ENCODE data around the gene PRKAG2. TPM values are rescaled to one million over a fixed set of nuclear protein-coding genes. Genes with fewer than 3 reads are reported as not detected.

PRKAG2 gene
- total RNA-seq, 1 experiment from 2014 or later: 20.9 TPM

DNA sequence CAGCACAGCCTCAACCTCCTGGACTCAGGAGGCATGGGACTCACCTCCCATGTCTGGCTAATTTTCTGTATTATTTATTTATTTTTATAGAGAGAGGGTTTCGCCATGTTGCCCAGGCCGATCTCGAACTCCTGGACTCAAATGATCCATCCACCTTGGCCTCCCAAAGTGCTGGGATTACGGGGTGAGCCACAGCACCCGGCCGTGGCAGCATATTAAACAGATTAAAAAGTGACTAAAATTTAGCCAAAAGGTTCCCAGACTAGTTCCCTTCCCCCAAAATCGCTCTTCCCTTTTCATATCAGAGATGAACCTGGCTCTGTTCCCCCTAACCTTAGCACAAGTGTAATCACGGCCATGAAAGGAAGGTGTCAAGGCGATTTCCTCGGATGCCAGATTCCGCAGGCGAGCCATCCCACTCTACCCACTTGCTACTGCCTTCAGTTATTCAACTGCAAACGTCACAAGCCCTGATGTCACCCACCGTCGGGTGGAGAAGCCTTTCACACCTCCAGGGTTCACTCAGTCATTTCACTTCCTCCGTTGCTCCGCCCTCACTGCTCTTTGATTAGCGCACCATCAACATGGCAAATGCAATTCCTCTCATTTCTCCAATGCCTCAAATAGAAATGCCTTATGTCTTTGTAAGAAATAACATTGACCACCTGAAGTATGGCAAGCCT, 252.5 kb downstream of the PRKAG2 start:
- DNase-seq (ENCODE audit: low read depth): no peak

DNA sequence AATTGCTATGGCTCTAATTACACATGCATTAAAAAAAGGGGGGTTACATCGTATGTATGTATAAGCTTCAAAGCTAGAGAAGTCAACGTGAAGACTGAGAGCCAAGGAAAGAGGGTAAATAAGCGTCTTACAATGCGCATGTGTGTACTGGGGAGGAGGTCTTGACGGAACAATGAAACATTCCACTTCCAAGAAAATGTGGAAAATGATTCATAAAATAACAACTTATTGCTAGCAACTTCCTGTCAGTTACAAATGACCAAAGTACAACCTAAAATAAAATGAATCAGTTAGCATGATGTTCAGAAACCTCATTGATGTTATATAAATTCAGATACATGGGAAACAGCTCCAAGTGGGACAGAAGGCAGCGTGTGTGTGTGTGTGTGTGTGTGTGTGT, 253.1 kb downstream of the PRKAG2 start:
- peak; percentile 31 for DNase-seq (ENCODE audit: low read depth)

DNA sequence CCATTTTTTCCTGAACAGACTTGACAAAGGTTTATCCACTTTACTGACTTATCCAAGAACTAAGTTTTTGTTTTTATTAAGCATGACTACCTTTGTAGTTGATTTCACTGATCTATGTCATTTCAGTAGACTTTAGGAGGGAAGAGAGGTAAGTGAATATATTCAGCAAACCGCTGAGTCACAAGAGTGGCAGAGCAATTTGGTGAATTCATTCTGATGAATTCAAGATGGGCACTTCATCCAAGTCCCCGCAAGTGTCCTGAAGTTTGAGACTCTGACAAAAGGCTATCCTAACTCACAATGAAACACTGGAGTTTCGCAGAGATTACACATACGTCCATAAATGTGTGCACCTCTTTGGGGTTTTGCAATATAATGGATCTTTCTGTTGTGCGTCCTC, 255.0 kb downstream of the PRKAG2 start:
- no peak for DNase-seq (ENCODE audit: low read depth)

DNA sequence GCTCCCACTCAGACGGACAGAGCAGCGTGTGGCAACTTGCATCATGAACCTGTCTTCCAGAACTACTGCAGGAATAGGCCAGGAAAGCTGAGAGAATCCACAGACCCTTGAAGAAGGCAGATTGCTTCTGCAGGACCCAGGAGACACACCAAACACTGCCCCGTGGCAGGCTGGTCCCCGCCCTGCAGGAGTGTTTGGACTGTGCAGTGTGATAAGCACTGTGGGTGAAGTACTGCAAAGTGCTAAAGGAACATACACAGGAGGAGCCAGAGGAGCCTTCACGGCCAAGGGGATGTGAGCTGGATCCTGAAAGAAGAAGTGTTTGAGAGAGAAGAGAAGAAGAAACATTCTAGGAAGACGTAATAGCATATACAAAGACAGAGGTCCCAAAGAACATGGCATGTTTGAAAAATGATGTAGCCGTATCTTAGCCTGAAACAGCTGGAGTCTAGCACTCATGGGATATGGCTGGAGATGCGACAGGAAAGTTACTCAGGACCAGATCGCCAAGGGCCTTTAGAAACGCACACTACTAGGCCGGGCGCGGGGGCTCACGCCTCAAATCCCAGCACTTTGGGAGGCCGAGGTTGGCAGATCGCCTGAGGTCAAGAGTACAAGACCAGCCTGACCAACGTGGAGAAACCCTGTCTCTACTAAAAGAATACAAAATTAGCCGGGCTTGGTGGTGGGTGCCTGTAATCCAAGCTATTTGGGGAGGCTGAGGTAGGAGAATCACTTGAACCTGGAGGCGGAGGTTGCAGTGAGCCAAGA, 260.3 kb downstream of the PRKAG2 start:
- no peak for DNase-seq (ENCODE audit: low read depth)

DNA sequence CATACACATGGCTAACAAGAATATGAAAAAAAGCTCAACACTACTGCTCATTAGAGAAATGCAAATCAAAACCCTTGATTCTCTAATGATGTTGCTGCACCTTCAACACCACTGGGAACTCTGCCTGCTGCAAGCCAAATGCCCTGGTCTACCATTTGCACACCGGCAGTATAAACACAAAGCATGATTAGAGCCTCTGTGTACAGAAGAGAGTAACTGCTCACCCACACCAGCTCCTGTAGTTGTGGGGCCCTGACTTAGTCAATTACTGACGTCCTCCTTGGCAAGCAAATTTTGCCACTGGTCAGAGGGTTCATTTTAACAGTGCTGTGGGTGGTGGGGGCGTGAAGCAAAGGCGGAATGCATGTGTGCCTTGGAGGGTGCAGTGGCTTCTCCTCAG, 261.1 kb downstream of the PRKAG2 start:
- no peak for DNase-seq (ENCODE audit: low read depth)

DNA sequence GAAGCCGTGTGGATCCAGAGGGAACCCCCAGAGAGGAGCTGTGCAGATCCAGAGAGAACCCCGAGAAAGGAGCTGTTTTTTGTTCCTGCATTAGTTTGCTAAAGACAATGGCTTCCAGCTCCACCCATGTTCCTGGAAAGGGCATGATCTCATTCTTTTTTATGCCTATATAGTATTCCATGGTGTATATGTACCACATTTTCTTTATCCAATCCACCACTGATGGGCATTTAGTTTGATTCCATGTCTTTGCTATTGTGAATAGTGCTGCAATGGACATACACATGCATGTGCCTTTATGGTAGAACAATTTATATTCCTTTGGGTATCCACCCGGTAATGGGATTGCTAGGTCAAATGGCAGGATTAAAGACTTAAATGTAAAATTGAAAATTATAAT, 261.9 kb downstream of the PRKAG2 start:
- DNase-seq (ENCODE audit: low read depth): no peak

DNA sequence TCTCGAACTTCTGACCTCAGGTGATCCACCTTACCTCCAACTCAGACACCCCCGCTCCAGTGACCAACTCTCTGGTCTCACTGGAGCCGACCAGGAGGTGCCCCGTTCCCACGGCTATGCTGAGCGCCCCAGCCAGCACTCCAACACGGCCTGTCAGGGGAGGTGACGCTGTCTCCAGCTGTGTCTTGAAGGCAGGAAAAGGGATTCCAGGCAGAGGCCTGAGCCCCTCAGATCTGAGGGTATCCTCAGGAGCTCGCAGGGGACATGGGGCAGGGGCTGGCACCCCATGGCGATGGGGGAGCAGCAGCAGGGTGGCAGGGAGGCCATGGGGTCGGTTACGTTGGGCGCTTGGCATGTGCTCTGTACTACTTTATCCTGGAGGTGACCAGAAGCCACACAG, 262.9 kb downstream of the PRKAG2 start:
- DNase-seq (ENCODE audit: low read depth): no peak

DNA sequence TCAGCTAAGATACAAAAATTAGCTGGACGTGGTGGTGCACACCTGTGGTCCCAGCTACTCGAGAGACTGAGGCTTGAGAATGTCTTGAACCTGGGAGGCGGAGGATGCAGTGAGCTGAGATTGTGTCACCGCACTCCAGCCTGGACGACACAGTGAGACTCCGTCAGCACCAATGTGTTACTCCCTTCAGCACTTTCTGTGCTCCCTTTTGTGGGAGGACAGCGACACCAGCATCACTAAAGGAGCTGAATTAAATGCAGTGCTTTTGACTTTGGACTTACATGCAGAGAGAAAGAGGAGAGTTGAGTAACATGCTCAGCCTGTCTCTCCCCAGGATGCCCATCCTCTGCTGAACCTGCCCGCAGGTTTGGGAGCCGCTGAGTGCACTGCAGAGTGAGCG, 265.0 kb downstream of the PRKAG2 start:
- DNase-seq (ENCODE audit: low read depth): no peak

DNA sequence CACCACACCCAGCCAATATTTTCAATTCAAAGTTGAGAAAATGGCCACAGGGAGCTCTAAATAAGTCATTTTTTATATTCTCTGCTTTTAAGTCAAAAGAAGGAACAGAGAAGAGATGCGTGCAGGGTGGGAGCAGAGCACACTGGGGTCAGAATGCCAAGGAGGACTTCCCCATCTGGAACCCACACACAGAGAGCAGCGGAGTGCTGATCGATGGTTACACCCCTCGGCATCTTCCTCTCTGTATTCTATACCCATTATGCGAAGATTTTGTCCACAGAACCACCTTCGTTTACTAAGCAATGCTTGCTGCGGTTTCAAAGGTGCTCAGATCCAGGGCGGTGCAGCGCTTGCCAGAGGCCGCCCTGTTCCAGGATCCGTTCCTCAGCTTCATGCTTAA, 265.9 kb downstream of the PRKAG2 start:
- no peak for DNase-seq (ENCODE audit: low read depth)

DNA sequence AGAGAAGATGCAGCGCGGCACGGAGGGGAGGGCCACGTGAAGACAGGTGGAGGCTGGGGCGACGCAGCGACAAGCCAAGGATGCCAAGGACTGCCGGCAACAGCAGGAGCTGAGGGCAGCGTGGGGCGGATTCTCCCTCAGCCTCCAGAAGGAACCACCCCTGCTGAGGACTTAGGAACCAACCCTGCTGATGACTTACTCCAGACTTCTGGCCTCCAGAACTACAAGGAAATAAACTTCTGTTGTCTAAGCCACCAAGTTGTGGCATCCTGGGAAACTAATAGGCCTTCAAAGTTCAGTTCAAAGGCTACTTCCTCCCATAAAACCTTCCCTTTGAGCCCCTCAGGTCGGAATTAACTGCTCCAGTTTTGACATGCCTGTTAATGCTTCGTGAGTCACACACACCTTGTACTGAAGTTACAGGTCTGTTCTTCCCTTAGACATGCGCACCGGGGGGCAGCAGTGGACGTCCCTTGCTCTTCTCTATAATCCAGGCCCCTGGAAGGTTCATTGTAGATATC, 268.8 kb downstream of the PRKAG2 start:
- peak; percentile 54 for DNase-seq (ENCODE audit: low read depth)

DNA sequence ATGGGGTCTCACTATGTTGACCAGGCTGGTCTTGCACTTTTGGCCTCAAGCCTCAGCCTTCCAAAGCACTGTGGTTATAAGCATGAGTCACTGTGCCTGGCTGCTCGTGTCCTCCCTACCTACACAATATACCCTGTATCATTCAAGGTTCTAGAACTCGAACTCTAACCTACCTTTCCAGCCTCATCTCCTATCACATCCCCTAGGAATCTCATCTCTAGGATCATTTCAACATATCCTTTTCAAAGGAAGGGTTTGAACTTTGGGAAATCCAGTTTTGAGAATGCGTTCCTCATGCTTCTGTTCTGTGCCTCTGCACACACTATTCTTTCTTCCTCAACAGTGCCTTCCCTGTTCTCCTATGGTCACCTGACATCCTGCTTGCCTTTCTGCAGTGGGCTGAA, 269.4 kb downstream of the PRKAG2 start:
- DNase-seq (ENCODE audit: low read depth): peak; percentile 61

DNA sequence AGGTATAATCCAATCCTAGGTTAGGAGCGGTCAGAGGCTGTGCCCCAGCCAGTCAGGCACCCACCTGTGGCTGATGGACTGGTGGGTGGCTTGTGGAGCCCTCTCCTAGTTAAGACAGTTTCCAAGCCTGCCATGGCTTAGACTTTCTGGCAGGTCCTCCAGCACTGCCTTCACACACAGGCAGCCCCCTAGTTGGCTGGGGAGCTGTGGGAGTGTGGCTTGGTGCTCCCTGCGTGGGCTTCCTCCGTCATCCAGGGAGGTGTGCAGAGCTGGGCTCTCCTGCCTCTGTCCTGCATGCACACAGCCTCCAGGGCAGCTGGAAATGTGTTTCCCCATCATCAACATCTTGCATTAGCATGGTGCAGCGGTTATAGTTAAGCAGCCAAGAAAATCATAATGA, 273.0 kb downstream of the PRKAG2 start:
- DNase-seq (ENCODE audit: low read depth): no peak

DNA sequence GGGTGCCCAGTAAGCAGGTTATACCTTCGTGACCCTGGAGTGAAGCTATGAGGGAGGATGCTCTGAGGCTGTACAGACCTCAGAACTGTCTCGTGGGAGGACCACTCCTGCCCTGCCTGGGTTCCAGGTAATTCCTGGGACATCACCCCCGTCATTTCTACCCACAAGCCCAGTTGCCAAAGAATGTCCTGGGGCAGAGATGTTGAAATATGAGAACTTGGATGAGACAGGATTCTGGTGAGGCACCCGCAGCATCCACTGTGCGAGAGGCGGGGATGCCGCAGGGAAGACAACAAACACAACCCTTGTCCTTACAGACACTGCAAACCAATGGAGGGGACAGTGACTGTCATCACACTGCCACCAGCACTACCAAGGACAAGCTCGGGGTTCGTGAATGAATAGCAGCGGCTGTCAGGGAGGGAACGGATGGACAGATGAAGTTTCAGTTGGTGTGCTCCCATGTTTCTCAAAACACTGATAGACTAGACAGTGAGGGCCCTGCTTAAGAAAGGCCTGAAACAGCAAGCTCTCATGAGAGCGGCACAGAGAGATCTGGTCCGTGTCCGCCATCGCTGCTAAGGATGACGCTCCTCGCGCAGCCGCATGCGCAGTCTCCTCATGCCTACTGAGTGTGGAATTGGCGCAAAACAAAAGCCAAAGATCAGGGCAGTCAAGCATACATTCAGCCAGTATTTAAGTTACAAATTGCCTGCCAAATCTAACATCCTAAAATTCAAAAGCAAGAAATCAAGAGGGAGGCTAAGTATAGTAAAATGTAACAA, 275.2 kb downstream of the PRKAG2 start:
- no peak for DNase-seq (ENCODE audit: low read depth)

DNA sequence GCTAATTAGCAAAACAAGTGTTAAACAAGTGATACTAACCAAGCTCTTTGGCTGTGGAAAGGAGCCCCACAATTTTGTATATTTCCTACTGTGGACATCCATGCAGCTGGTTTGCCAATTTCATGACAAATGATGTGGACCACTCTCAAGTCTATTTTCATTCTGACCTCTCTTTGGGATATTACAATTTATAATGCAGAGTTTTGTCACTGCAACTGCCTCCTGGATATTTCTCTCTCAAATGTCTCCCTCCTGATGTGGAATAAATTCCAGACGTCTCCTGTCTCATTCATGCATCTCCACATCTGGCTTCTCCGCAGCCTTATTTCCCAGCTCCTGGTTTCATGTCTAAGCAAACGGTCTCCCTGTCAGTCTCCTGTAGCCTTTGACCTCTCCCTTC, 276.6 kb downstream of the PRKAG2 start:
- peak; percentile 25 for DNase-seq (ENCODE audit: low read depth)

DNA sequence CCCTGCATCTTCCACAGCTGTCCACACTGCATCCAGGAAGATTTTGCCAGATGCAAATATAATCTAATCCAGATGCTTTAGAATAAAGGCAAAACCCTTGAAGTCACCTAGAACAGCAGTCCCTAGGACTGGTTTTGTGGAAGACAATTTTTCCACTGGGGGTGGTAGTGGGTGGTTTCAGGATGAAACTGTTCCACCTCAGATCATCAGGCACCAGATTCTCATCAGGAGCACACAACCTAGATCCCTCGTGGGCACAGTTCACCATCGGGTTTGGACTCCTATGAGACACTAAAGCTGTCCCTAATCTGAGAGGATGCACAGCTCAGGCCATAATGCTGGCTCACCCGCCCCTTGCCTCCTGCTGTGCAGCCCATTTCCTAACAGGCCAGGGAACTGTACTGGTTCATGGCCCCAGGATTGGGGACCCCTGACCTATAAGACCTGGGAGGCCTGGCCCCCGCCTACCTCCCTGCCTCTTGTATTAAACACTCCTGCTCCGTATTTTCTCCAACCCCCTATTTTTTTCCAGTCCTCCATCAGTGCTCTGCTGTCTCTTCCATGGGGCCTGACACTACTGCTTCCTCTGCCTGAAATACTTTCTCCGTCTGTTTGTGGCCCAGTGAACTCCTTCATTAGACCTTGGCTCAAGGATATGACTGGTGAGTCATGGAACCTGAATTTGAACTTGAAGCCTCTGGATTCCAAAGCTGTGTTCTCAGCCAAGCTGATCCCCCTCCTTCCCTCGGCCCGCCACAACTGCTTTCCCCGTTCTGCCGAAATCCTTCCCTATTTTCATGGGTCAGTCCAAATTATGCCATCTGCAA, 277.3 kb downstream of the PRKAG2 start:
- DNase-seq (ENCODE audit: low read depth): peak; percentile 95

DNA sequence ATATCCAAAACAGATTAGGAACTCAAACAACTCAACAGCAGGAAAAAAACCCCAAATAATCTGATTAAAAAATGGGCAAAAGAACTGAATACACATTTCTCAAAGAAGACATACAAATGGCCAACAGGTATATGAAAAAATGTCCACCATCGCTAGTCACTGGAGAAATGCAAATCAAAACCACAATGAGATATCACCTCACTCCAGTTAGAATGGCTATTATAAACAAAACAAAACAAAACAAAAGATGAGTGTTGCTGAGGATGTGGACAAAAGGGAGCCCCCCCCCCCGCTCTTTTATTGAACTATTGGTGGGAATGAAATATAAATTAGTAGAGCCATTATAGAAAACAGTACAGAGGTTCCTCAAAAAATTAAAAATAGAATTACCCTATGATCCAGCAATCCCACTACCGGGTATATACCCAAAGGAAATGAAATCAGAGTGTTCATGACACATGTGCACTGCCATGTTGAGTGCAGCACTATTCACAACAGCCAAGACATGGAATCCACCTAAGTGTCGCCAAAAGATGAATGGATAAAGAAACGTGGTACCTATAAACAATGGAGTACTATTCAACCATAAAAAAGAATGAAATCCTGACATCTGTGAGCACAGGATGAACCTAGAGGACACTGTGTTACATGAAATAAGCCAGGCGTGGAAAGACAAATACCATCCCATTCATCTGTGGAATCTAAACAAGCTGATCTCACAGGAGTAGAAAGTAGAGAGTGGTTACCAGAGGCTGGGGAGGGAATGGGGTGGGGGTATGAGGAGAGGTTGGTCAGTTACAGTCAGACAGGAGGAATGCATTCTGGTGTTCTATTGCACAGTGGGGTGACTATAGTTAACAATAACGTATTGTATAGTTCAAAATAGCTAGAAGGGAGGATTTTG, 279.1 kb downstream of the PRKAG2 start:
- DNase-seq (ENCODE audit: low read depth): peak; percentile 90

DNA sequence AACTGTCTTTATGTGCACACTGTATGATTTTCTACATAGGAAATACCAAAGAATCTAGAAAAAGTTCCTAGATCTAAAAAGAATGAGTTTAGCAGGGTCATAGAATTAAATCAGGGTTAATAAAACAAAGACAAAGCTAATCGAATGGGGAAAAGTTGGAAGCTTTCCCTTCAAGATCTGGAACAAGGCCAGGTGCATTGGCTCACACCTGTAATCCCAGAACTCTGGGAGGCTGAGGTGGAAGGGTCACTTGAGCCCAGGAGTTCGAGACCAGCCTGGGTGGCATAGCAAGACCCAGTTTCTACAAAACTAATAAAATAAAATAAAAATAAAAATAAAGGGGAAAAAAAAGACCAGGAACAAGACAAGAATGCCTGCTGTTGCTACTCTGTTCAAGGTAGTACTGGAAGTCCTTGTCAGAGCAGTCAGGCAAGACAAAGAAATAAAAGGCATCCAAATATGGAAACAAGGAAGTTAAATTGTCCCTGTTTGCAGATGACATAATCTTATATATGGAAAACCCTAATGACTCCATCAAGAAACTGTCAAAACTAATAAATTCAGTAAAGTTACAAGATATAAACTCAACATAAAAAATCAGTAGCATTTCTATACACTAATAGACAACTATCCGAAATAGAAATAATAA, 281.1 kb downstream of the PRKAG2 start:
- DNase-seq (ENCODE audit: low read depth): no peak

DNA sequence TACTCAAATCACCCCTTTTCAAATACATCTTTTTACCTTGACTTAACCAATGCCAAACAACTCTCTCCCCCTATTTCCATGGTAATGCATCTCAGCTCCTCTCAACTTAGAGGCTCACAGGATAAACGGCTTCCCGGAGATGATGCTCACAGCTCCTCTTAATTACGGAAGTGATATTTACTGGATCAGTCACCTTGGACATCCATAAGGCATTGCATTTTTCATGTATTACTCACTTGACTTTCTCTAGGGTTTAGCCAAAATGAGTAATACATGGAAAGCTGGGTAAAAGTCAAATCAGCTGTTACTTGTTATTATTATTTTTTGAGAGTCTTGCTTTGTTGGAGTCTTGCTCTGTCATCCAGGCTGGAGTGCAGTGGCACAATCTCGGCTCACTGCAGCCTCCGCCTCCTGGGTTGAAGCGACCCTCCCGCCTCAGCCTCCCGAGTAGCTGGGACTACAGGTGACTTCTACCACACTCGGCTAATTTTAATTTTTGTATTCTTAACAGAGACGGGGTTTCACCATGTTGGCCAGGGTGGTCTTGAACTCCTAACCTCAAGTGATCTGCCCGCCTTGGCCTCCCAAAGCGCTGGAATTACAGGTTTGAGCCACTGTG, 283.9 kb downstream of the PRKAG2 start:
- DNase-seq (ENCODE audit: low read depth): peak; percentile 88

DNA sequence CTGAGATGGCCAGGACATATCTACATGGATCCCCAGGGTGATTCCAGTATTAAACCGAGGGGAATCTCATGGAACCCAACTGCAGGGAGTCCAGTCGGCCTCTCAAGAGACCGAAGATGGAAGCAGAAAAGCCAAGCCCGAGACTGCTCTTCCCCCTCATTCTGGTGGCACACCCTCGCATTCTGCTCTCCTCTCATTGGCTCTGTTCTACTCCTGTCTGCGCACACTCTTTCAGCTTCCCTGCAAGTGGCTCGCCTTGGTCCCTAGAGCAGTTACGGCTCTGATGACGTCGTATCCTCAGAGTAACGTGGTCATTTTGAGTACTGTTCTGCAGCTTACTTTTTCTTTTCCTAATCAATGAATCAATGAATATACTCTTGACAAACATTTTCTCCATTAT, 284.6 kb downstream of the PRKAG2 start:
- no peak for DNase-seq (ENCODE audit: low read depth)

DNA sequence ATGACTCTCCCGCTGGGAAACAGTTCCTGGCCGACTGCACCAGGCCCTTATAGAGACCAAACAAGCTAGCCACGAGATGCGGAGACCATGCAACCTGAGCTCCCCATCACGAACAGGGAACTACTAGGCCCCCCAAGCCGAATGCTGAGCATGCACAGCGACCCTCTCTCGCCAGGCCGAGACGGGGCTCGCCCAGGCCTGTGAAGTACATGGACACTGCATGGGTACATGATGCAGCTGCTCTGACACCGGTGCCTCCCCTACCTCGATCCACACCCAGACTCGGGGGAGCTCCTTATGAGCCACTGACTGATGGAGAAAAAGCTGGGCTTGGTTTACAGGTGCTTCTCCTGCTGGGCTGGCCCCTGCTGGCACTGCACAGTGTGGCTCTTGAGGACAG, 285.0 kb downstream of the PRKAG2 start:
- no peak for DNase-seq (ENCODE audit: low read depth)
